COLO668 (cell line): ENCODE results near the gene SH2D5.
"Not testable (repeated sequence)": the region's sequence is repeated elsewhere in the genome, so short reads cannot be mapped to it uniquely, and the experiment has no call there.

ENCODE experiments used
- DNase-seq: peaks from one replicate; lab custom pipeline; 2025; ENCODE audit not compliant: unreplicated experiment; lab: John Stamatoyannopoulos, UW

The SH2D5 gene

DNA sequence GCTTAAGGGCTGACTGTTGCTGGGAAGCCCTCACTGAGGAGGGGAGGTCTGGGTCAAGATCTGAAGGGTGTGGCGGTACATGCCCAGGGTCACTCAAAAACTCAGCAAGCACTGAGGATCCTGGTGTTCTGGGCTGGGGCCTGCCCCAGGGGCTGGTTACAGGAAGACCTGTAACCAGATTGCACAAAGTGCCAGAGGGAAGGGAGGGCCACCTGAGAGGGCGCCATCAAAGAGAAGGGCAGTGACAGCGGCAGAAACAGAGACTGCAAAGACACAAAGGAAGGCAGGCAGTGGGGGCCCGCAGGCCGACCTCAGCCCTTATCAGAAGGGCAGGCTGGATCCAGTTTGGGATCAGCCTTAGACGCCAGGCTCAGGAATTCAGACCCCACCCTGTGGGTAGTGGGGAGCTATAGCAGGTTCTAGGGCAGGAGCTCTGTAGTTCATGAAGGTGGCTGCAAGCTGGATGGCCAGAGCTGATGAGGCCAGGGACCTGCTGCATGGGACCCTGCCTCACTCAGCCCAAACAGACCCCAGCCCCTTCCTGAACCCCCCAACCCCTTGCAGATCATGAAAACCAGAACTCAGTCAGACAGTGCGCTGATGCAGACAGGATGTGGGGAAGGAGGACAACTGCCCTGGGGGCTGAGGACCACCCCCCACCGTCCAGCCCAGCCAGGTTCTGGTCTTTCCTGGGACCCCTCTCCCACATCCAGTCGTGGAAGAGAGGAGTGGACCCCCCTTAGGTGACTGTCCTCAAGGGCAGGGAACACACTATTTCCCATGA lies 3.9 kb downstream of the SH2D5 start:
- DNase-seq: no peak

DNA sequence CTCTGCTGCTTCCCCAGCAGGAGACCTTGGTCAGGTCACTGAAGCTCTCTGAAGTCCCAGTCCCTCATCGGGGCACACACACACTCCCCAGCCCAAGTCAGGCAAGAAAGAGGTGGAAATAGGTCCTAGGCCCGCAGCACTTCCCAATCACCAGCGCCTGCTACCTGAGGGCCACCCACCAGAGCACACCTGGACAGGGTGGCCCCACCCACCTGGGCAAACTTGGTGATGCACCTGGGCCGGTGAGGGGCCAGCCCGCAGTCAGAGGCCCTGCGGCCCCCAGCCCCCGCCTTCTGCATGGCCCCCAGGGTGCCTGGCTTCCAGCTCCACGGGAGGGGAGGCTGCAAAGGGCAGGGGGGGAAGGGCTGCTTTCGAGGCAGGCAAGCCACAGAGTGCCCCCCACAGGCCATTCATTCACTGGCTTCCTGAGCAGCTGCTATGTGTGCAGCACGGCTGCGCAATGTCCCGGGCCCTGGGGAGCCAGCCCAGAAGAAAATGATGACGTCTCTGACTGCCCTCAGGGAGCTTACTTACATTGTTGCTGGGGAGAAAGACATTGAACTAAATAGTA lies 4.7 kb downstream of the SH2D5 start:
- peak; percentile 63 for DNase-seq

GRCh38 chr1:20726932-20727745 lies 5.4 kb downstream of the SH2D5 start:
- DNase-seq: no peak

- DNase-seq: no peak
These were observed 6.2 kb downstream of the SH2D5 start for GRCh38 chr1:20726118-20726911.

DNA sequence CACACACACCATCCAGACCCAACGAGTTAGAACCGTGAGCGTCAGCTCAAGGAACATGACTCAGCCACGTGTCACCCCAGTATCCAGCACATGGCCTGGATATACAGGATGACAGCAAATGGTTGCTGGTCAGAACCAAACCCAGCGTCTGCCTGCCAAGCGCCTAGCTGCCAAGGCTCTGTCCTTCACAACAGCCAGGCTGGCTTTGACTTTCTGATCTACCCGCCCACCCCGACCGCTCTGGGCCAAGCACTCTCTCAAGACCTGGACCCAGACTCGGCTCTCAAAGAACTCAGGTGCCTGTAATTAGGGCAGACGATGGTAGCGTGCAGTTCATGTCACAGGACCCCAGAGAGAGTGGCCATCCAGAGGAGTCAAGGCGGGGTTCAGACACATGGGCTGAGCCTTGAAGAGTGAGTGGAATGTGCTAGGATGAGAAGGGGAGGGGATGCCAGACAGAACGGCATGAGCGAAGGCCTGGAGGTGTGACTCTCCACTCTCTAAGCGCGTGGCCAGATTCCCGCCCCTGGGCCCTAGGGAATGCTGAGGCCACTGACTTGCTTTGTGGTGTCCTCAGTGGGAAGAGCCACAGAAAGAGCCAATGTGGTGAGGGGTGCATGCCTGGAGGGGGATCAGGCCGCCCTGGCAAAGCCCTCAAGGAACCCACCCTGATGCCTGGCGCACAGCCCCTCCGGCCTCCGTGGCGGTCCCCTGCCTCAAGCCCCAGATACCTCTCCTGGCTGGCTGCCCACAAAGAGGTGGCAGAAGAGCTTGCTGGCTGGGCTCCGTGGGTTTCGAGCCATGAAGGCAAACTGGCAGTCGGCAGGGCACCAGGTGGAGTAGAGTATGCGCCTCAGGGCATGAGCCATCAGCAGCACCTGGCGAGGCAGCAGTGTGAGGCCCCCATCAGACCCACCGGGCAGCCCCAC lies 7.0 kb downstream of the SH2D5 start:
- peak; percentile 97 for DNase-seq

DNA sequence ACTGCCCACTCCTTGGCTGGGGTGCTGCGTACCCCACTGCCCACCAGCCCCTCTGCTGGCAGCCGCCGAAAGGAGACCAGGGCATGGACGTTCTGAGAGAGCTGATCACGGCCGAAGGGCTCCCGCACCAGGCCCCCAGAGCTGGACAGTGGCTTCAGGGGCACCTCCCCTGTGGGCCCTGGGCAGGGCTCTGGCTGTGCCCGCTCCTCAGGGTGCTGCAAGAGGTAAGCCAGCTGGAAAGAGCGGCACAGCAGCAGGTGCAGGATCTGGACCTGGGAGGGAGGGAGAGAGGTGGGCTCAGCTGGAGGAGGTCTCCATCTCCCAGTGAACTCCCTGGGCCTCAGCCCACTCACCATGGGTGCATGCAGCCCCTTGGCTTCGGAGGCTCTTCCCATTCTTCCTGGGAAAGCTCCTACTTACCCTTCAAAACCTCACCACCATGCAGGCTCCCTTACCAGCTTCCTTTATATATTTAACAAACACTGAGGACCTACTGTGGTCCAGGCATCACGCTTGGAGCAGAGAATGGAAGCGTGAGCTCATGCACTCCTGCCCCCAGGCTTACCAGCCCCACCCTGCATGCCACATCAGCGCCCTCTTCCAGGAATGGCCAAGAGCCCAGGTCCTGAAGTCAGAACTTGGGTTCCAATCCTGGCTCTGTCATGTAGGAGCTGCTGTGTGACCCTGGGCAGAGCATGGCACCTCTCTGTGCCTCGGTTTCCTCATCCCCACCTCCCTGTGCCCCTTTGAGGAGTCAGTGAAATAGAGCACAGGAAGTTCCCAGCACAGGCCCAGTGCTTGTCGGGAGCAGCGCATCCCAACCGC lies 7.9 kb downstream of the SH2D5 start:
- no peak for DNase-seq

DNA sequence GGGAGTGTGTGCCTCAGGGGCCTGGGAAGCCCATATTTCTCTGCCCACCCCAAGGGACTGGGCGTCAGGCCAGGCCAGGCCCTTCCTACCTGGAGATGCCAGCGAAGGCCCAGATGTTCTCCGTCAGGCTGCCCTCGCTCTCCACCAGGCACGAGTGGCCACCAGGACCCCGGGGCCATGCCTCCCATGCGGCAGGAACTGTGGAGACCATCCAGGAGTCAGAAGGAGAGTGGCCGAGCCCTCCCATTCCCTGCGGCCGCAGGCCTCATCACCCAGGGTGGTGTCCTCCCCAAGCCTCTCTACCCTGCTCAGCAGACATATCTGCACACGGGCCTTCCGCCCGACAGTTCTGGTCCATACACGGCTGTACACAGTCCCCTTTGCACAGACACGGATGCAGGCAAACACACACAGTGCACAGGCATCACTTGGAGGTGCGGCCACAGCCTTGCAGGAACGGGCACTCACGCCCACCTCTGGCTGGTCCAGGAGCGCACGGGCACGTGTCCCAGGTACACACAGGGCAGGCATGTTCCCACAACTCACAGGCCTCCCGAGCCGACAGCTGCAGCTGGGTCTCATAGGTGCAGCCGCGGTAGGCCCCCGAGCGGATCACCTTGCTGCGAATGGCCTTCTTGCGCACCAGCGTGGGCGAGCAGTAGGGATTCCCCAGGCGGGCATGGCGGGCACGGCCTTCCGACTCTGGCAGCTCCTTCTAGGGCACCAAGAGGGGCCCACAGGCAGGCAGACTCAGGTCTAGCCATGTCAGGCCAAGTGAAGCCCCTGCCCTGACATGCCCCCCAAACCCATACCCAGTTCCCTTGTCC lies 8.8 kb downstream of the SH2D5 start:
- DNase-seq: peak; percentile 40

DNA sequence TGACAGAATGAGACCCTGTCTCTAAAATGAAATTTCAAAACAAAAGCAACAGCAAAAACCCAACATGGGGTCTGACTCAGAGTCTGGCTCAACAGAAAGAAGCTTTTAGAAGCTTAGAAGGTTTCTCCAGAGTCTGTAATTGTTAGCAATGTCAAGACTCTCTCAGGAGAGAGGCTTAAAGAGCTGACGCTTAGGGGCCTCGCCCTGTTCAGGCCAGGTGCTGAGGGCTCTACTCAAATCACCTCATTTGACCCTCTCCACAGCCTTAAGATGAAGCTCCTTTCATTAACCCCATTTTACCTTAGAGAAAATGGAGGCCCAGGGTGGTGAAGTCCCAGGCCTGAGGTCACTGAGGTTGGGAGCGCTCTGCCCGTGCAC lies 9.4 kb downstream of the SH2D5 start:
- DNase-seq: no peak

- no peak for DNase-seq
These were observed 11.1 kb downstream of the SH2D5 start for GRCh38 chr1:20721117-20722061.

GRCh38 chr1:20720631-20721091 lies 11.8 kb downstream of the SH2D5 start:
- no peak for DNase-seq

GRCh38 chr1:20719871-20720620 lies 12.5 kb downstream of the SH2D5 start:
- DNase-seq: no peak

GRCh38 chr1:20719261-20719660 lies 13.2 kb downstream of the SH2D5 start:
- DNase-seq: no peak

- not testable (repeated sequence) for DNase-seq
These were observed 14.1 kb downstream of the SH2D5 start for GRCh38 chr1:20718343-20718882.

- DNase-seq: peak; percentile 93
These were observed 14.8 kb downstream of the SH2D5 start, which contains the start of gene KIF17 for GRCh38 chr1:20717452-20718342. Gene KIF17 (minus strand): TSS chr1:20718007. CDS start chr1:20717706, 301 bp downstream.

- DNase-seq: peak; percentile 71
These were observed 16.3 kb downstream of the SH2D5 start for GRCh38 chr1:20716232-20716631.
